Keratinocyte (primary cell): ENCODE measurements around the gene SLC6A8. TPM values are rescaled to one million over a fixed set of nuclear protein-coding genes. Genes with fewer than 3 reads are reported as not detected.

Experiments used
- DNase-seq: peaks from one replicate; pipeline ENCODE4 v3.0.0-alpha.2; 2011; ENCODE audit warnings: low read depth, missing footprints, low spot score
- FAIRE-seq: peaks from 2 replicates; lab custom pipeline; 2011; peaks lifted over from hg19 to GRCh38; lab: Jason Lieb, UNC
- H2AFZ ChIP-seq: 2 replicates; pipeline ENCODE4 v1.6.0; 2012; ENCODE audit warnings: low read length, control low read depth, inconsistent platforms; ENCODE audit not compliant: control insufficient read depth
- H3K27ac ChIP-seq: 2 replicates; pipeline ENCODE4 v1.5.1; 2011; ENCODE audit warnings: low read length; ENCODE audit not compliant: control insufficient read depth, insufficient read depth
- H3K27me3 ChIP-seq: 3 replicates; pipeline ENCODE4 v1.6.0; 2011; ENCODE audit warnings: low read length; ENCODE audit not compliant: control insufficient read depth, insufficient read depth; ENCODE audit errors: extremely low read depth
- H3K36me3 ChIP-seq, 2 experiments: 2 replicates in 1 of 2; 3 replicates in 1 of 2; pipeline ENCODE4 v1.5.1; 2011; ENCODE audit warnings: low read length in 2 of 2, mild to moderate bottlenecking in 1 of 2; ENCODE audit not compliant: control insufficient read depth in 2 of 2, insufficient read depth in 2 of 2; ENCODE audit errors: extremely low read depth in 1 of 2
- H3K4me1 ChIP-seq: 3 replicates; pipeline ENCODE4 v1.5.1; 2011; ENCODE audit warnings: low read length; ENCODE audit not compliant: control insufficient read depth, insufficient read depth; ENCODE audit errors: extremely low read depth
- H3K4me2 ChIP-seq: 3 replicates; pipeline ENCODE4 v1.6.0; 2011; ENCODE audit warnings: low read depth, low read length; ENCODE audit not compliant: control insufficient read depth, insufficient read depth; ENCODE audit errors: extremely low read depth
- H3K4me3 ChIP-seq, 3 experiments: fragments of 200-600 bp in 1 of 3; sonication (generic) in 1 of 3; 2 replicates in 2 of 3; 3 replicates in 1 of 3; pipeline ENCODE4 v1.5.1; 2011 to 2016; ENCODE audit warnings: low read length in 3 of 3, mild to moderate bottlenecking in 3 of 3, control low read depth in 2 of 3, inconsistent platforms in 1 of 3, low read depth in 1 of 3, mixed read lengths in 1 of 3, mixed run types in 1 of 3, moderate library complexity in 1 of 3; ENCODE audit not compliant: control insufficient read depth in 2 of 3, insufficient read depth in 2 of 3; ENCODE audit errors: extremely low read depth in 1 of 3
- H3K79me2 ChIP-seq: 2 replicates; pipeline ENCODE4 v1.6.0; 2012; ENCODE audit warnings: low read length; ENCODE audit not compliant: control insufficient read depth, insufficient read depth
- H3K9ac ChIP-seq: 3 replicates; pipeline ENCODE4 v1.6.0; 2011; ENCODE audit warnings: low read length; ENCODE audit not compliant: control insufficient read depth, insufficient read depth; ENCODE audit errors: extremely low read depth
- H3K9me1 ChIP-seq: 3 replicates; pipeline ENCODE4 v1.6.0; 2011; ENCODE audit warnings: low read length; ENCODE audit not compliant: control insufficient read depth, insufficient read depth; ENCODE audit errors: extremely low read depth
- H3K9me3 ChIP-seq: 2 replicates; pipeline ENCODE4 v1.5.1; 2012; ENCODE audit warnings: low read depth, low read length; ENCODE audit not compliant: control insufficient read depth
- H4K20me1 ChIP-seq: 3 replicates; pipeline ENCODE4 v1.6.0; 2011; ENCODE audit warnings: low read length; ENCODE audit not compliant: control insufficient read depth, insufficient read depth; ENCODE audit errors: extremely low read depth
- CTCF ChIP-seq, 3 experiments: IDR thresholded peaks in 1 of 3; conservative IDR thresholded peaks in 1 of 3; optimal IDR thresholded peaks in 1 of 3; 2 replicates in 2 of 3; 3 replicates in 1 of 3; pipeline versions ENCODE3 to v1.5.1; 2011; ENCODE audit warnings: low read length in 3 of 3, mild to moderate bottlenecking in 3 of 3, moderate library complexity in 2 of 3, control low read depth in 1 of 3, inconsistent platforms in 1 of 3; ENCODE audit not compliant: insufficient read depth in 2 of 3; ENCODE audit errors: extremely low read depth in 1 of 3
- EZH2 ChIP-seq: IDR thresholded peaks from one replicate; pipeline ENCODE4 v1.6.1; 2012; ENCODE audit warnings: inconsistent platforms, mild to moderate bottlenecking, low read length, moderate library complexity
- dilution Hi-C: fragments of 300-500 bp; cut with MboI; formaldehyde crosslinking; loops from one replicate; pipeline ENCODE4 v1.7.0; 2020; ENCODE audit warnings: low sequenced_read_pairs; ENCODE audit not compliant: extremely low pct_ligation_motif_present
- polyA plus RNA-seq, 5 experiments: library from polyadenylated mRNA; depleted of rRNA in 3 of 5; stranded (reverse) in 3 of 5; stranded (forward) in 1 of 5; unstranded in 1 of 5; fragments of >200 nt; gene quantifications; 1 replicate in 1 of 5; 2 replicates in 3 of 5; 3 replicates in 1 of 5; pipeline versions ENCODE4 v1.2.1 to v1.2.3, GENCODE V29; 2011 to 2012; ENCODE audit warnings: missing spikeins in 2 of 5, low read depth in 1 of 5, low replicate concordance in 1 of 5

Gene SLC6A8
- polyA plus RNA-seq, 1 donor (not counting 4 experiments of a cell fraction or from before 2014, with no cell fraction given), result 33.6 TPM

GRCh38 chrX:153732401-153732800 is 44.7 kb downstream of the SLC6A8 start:
- Histone ChIP-seq H3K9me1 (no peaks in the 10 kb centered on the region), H3K27me3 (no peaks in the 10 kb centered on the region), H4K20me1 (no peaks in the 10 kb centered on the region), H3K9me3 (no peaks in the 10 kb centered on the region), H3K9ac (peak overlapping the region; percentile 56), H3K4me1 (peaks cover 15% of the 10 kb centered on the region), H3K4me2 (peak overlapping the region; percentile 56), H2AFZ (peak overlapping the region; percentile 46), H3K4me3 (no peak overlapping the region), H3K36me3 (no peaks in the 10 kb centered on the region), H3K27ac (peak overlapping the region; percentile 78), H3K79me2 (no peaks in the 10 kb centered on the region)
- FAIRE-seq (peak; percentile 39), DNase-seq (no peak)
- no peak for TF ChIP-seq CTCF (optimal IDR thresholded peaks at IDR 0.05 in 1 of 3, IDR thresholded peaks at IDR 0.05 in 1 of 3, conservative IDR thresholded peaks at IDR 0.05 in 1 of 3; ENCODE audit: extremely low read depth in 1 of 3, insufficient read depth in 2 of 3, low read length in 3 of 3)
- no peak for TF ChIP-seq EZH2
- dilution Hi-C loops, result no loop called here

- Histone ChIP-seq H3K4me3 (no peak overlapping the region), H3K27me3 (no peaks in the 10 kb centered on the region), H3K4me1 (peaks cover 13% of the 10 kb centered on the region), H3K27ac (no peak overlapping the region), H3K9ac (no peak overlapping the region), H4K20me1 (no peaks in the 10 kb centered on the region), H3K36me3 (no peaks in the 10 kb centered on the region), H3K4me2 (no peak overlapping the region), H3K9me1 (no peaks in the 10 kb centered on the region), H2AFZ (no peak overlapping the region), H3K79me2 (no peaks in the 10 kb centered on the region), H3K9me3 (no peaks in the 10 kb centered on the region)
- TF ChIP-seq CTCF (optimal IDR thresholded peaks at IDR 0.05 in 1 of 3, IDR thresholded peaks at IDR 0.05 in 1 of 3, conservative IDR thresholded peaks at IDR 0.05 in 1 of 3; ENCODE audit: extremely low read depth in 1 of 3, insufficient read depth in 2 of 3, low read length in 3 of 3) (no peak), EZH2 (no peak)
- DNase-seq (no peak), FAIRE-seq (no peak)
- dilution Hi-C loops, result no loop called here
Observed at GRCh38 chrX:153733651-153734240, 46.0 kb downstream of the SLC6A8 start.
